GM12878 (cell line): Measurements from ENCODE around the gene MRPS18B. TPM values are rescaled to one million over a fixed set of nuclear protein-coding genes. Genes with fewer than 3 reads are reported as not detected.

ENCODE experiments used
- ATAC-seq: fragments of 200-7000 bp; cut with Tn5 transposase; 3 replicates; pipeline ENCODE4 v1.9.1; 2020; ENCODE audit warnings: mild to moderate bottlenecking, moderate library complexity
- BruUV-seq: library from RNA; stranded (reverse); fragments of 400-500 nt; replicated peaks from 2 replicates; lab custom pipeline; 2021; lab: Mats Ljungman, UMichigan
- CTCF ChIA-PET: fragments of 300-600 bp; sonication (Branson Sonifier 250); formaldehyde crosslinking; extraction: SDS; loops from one replicate; lab custom pipeline; 2021; ENCODE audit warnings: inconsistent platforms; lab: Yijun Ruan, JAX
- POLR2A ChIA-PET: fragments of 350-600 bp; formaldehyde crosslinking; extraction: SDS; loops from one replicate; lab custom pipeline; 2021; ENCODE audit warnings: inconsistent platforms; lab: Charles Lee
- RAD21 ChIA-PET: fragments of 300-600 bp; sonication (Branson Sonifier 250); formaldehyde crosslinking; loops from one replicate; lab custom pipeline; 2023; ENCODE audit warnings: antibody characterized with exemption; ENCODE audit not compliant: unreplicated experiment; lab: Charles Lee
- SMC1A ChIA-PET: fragments of 300-600 bp; sonication (Branson Sonifier 250); formaldehyde crosslinking; loops from one replicate; lab custom pipeline; 2023; ENCODE audit not compliant: unreplicated experiment, uncharacterized antibody; lab: Charles Lee
- DNase-seq: peaks from one replicate; pipeline ENCODE4 v3.0.0-alpha.2; 2011; ENCODE audit warnings: low read depth, low spot score
- FAIRE-seq: peaks from 3 replicates; lab custom pipeline; 2011; peaks lifted over from hg19 to GRCh38; lab: Jason Lieb, UNC
- H2AFZ ChIP-seq: 2 replicates; pipeline ENCODE4 v1.6.0; 2011; ENCODE audit warnings: low read depth, low read length, control low read depth; ENCODE audit not compliant: control insufficient read depth
- H3K27ac ChIP-seq: 2 replicates; pipeline ENCODE4 v1.5.1; 2011; ENCODE audit warnings: control low read depth; ENCODE audit not compliant: control insufficient read depth, insufficient read depth
- H3K27me3 ChIP-seq, 2 experiments: replicated peaks in 1 of 2; 2 replicates each; pipeline versions ENCODE4 v1.6.0 to v1.6.1; 2011; ENCODE audit warnings: low read length in 1 of 2; ENCODE audit not compliant: control insufficient read depth in 2 of 2, insufficient read depth in 2 of 2
- H3K36me3 ChIP-seq, 2 experiments: 2 replicates each; pipeline ENCODE4 v1.5.1; 2011; ENCODE audit warnings: low read length in 1 of 2; ENCODE audit not compliant: control insufficient read depth in 2 of 2, insufficient read depth in 2 of 2
- H3K4me1 ChIP-seq: 2 replicates; pipeline ENCODE4 v1.6.1; 2011; ENCODE audit warnings: mild to moderate bottlenecking, low read length, moderate library complexity, mixed read lengths; ENCODE audit not compliant: control insufficient read depth, insufficient read depth
- H3K4me2 ChIP-seq: 2 replicates; pipeline ENCODE4 v1.6.0; 2011; ENCODE audit warnings: control low read depth; ENCODE audit not compliant: control insufficient read depth, insufficient read depth
- H3K4me3 ChIP-seq: fragments of 200-600 bp; sonication (generic); 2 replicates; pipeline ENCODE4 v1.5.1; 2016
- H3K79me2 ChIP-seq: 2 replicates; pipeline ENCODE4 v1.6.0; 2011; ENCODE audit warnings: low read length; ENCODE audit not compliant: control insufficient read depth, insufficient read depth
- H3K9ac ChIP-seq: 2 replicates; pipeline ENCODE4 v1.8.0; 2011; ENCODE audit warnings: low read length, control low read depth, mixed read lengths; ENCODE audit not compliant: control insufficient read depth, insufficient read depth
- H3K9me3 ChIP-seq: replicated peaks from 3 replicates; pipeline ENCODE4 v1.5.1; 2011; ENCODE audit warnings: mild to moderate bottlenecking, low read length; ENCODE audit not compliant: control insufficient read depth, insufficient read depth
- H4K20me1 ChIP-seq: 2 replicates; pipeline ENCODE4 v1.6.0; 2011; ENCODE audit not compliant: control insufficient read depth, insufficient read depth
- GATAD2B ChIP-seq: fragments of 450-650 bp; conservative IDR thresholded peaks from 2 replicates; pipeline ENCODE4 v1.6.1; 2017; ENCODE audit warnings: low read depth, mild to moderate bottlenecking, moderate library complexity
- HCFC1 ChIP-seq: fragments of 150-350 bp; IDR thresholded peaks from 2 replicates; pipeline ENCODE4 v1.6.1; 2014; ENCODE audit warnings: low read length
- HDGF ChIP-seq: fragments of 450-650 bp; IDR thresholded peaks from 2 replicates; pipeline ENCODE4 v1.6.1; 2016; ENCODE audit warnings: antibody characterized with exemption
- IKZF1 ChIP-seq: fragments of 450-650 bp; conservative IDR thresholded peaks from 2 replicates; pipeline ENCODE4 v1.6.1; 2017; ENCODE audit warnings: antibody characterized with exemption, mild to moderate bottlenecking
- MEF2B ChIP-seq: fragments of 450-650 bp; IDR thresholded peaks from 2 replicates; pipeline ENCODE4 v1.6.1; 2018; ENCODE audit warnings: mild to moderate bottlenecking, moderate library complexity; ENCODE audit not compliant: partially characterized antibody, poor library complexity, severe bottlenecking
- MLLT1 ChIP-seq: fragments of 450-650 bp; IDR thresholded peaks from 2 replicates; pipeline ENCODE4 v1.6.1; 2016; ENCODE audit warnings: mild to moderate bottlenecking
- MXI1 ChIP-seq: fragments of 150-350 bp; IDR thresholded peaks from 2 replicates; pipeline ENCODE4 v1.6.1; 2011; ENCODE audit warnings: low read depth, mild to moderate bottlenecking, inconsistent platforms, low read length, improper control_type of control experiment
- NFIC ChIP-seq: IDR thresholded peaks from 2 replicates; pipeline ENCODE4 v1.6.1; 2012; ENCODE audit warnings: low read depth, mild to moderate bottlenecking, inconsistent platforms, low read length, moderate library complexity
- NKRF ChIP-seq: fragments of 450-650 bp; conservative IDR thresholded peaks from 2 replicates; pipeline ENCODE4 v1.6.1; 2017; ENCODE audit warnings: mild to moderate bottlenecking, moderate library complexity
- NR2F1 ChIP-seq: fragments of 450-650 bp; conservative IDR thresholded peaks from 2 replicates; pipeline ENCODE4 v1.6.1; 2017; ENCODE audit warnings: mild to moderate bottlenecking
- PBX3 ChIP-seq: IDR thresholded peaks from 2 replicates; pipeline ENCODE4 v1.6.1; 2011; ENCODE audit warnings: mild to moderate bottlenecking, low read depth, low read length, moderate library complexity; ENCODE audit not compliant: insufficient replicate concordance
- PRDM15 ChIP-seq: fragments of 450-650 bp; formaldehyde crosslinking; IDR thresholded peaks from 2 replicates; pipeline ENCODE4 v1.4.0; 2020; ENCODE audit warnings: mild to moderate bottlenecking, moderate library complexity
- RB1 ChIP-seq: fragments of 450-650 bp; formaldehyde crosslinking; IDR thresholded peaks from 2 replicates; pipeline ENCODE4 v1.6.1; 2017; ENCODE audit warnings: mild to moderate bottlenecking, borderline replicate concordance
- SMAD1 ChIP-seq: fragments of 450-650 bp; IDR thresholded peaks from 2 replicates; pipeline ENCODE4 v1.6.1; 2018; ENCODE audit warnings: mild to moderate bottlenecking, low read depth; ENCODE audit not compliant: partially characterized antibody
- SMARCA5 ChIP-seq: fragments of 450-650 bp; IDR thresholded peaks from 2 replicates; pipeline ENCODE4 v1.6.1; 2017; ENCODE audit warnings: mild to moderate bottlenecking
- SPI1 ChIP-seq: IDR thresholded peaks from 2 replicates; pipeline ENCODE4 v1.6.1; 2011; ENCODE audit warnings: low read depth, mild to moderate bottlenecking, low read length, moderate library complexity, borderline replicate concordance; ENCODE audit not compliant: insufficient read depth
- TBL1XR1 ChIP-seq: IDR thresholded peaks from 2 replicates; pipeline ENCODE4 v1.6.1; 2012; ENCODE audit warnings: low read depth, low read length, improper control_type of control experiment
- YY1 ChIP-seq: IDR thresholded peaks from 2 replicates; pipeline ENCODE4 v1.6.1; 2011; ENCODE audit warnings: low read depth, mild to moderate bottlenecking, low read length
- WGBS: methylation state at CpG from one replicate; pipeline ENCODE4 v1.1.6; 2016; ENCODE audit warnings: low lambda C conversion rate; ENCODE audit not compliant: insufficient replicate concordance, insufficient coverage; ENCODE audit errors: missing lambda C conversion rate; 5-methylcytosine and 5-hydroxymethylcytosine counted together
- in situ Hi-C: fragments of 300-500 bp; cut with MboI; formaldehyde crosslinking; loops from 9 replicates; pipeline ENCODE4 v1.14.3; 2018; ENCODE audit warnings: mixed read lengths
- intact Hi-C: fragments of 100-400 bp; cut with micrococcal nuclease; formaldehyde crosslinking; loops from one replicate; pipeline ENCODE4 v1.14.2; 2022; ENCODE audit not compliant: unreplicated experiment
- polyA plus RNA-seq, 11 experiments: library from polyadenylated mRNA; depleted of rRNA in 4 of 11; unstranded in 6 of 11; stranded (reverse) in 5 of 11; fragments of >200 nt; fragmentation: Nextera tagmentation in 4 of 11; fragmentation: Illumina TruSeq in 1 of 11; extraction: Ambion mirVana in 4 of 11; extraction: Trizol in 1 of 11; gene quantifications; 1 replicate in 1 of 11; 2 replicates in 10 of 11; pipeline versions ENCODE4 v1.2.1 to v1.2.3, GENCODE V29; 2011 to 2016; ENCODE audit warnings: inconsistent platforms in 2 of 11, missing spikeins in 2 of 11, low read depth in 1 of 11
- total RNA-seq, 4 experiments: library from RNA; depleted of rRNA in 3 of 4; stranded (reverse); fragments of >200 nt in 3 of 4; fragmentation: Illumina TruSeq in 1 of 4; extraction: Trizol in 1 of 4; gene quantifications; 2 replicates each; pipeline versions ENCODE4 v1.2.1 to v1.2.3, GENCODE V29; 2013 to 2021

The MRPS18B gene
- total and polyA plus RNA-seq, 10 of the 15 experiments (the other 5 are each of a cell fraction or from before 2014, with no cell fraction given), result 80.9 to 259 (median 140) TPM

- Histone ChIP-seq H4K20me1 (no peaks in the 10 kb centered on the region), H3K79me2 (peaks cover 22% of the 10 kb centered on the region), H3K4me2 (no peak overlapping the region), H3K27me3 (no peaks in the 10 kb centered on the region), H3K9ac (no peak overlapping the region), H3K36me3 (no peaks in the 10 kb centered on the region), H3K9me3 (no peaks in the 10 kb centered on the region), H3K4me1 (peaks cover 15% of the 10 kb centered on the region), H3K4me3 (no peak overlapping the region), H3K27ac (no peak overlapping the region), H2AFZ (no peak overlapping the region)
- 64% methylated on average over 3 of the region's 3 CpGs for WGBS
- SMC1A ChIA-PET, result no interaction called here
- RAD21 ChIA-PET, result no interaction called here
- ATAC-seq (peak; percentile 34), DNase-seq (no peak), FAIRE-seq (no peak)
- CTCF ChIA-PET, result interaction anchor here (2.5 kb wide), 1 partner anchor 23 kb away, joined by 9 read pairs; no protein-coding TSS in a partner anchor
- POLR2A ChIA-PET, result no interaction called here
- intact Hi-C loops, result no loop called here
- in situ Hi-C loops, result no loop called here
- no TSS peak for BruUV-seq
- no peak for TF ChIP-seq RB1
- TF ChIP-seq IKZF1, result 0 out of 2 replicates have a peak, but pooled peaks have one; percentile 27
- no peak for TF ChIP-seq GATAD2B
- no peak for TF ChIP-seq PRDM15 (CRISPR knock-in tag)
- no peak for TF ChIP-seq SMARCA5
- no peak for TF ChIP-seq MEF2B
- TF ChIP-seq NFIC, result no peak
- no peak for TF ChIP-seq NKRF
- no peak for TF ChIP-seq MXI1
- no peak for TF ChIP-seq HDGF
- peak; percentile 67 for TF ChIP-seq SMAD1
- TF ChIP-seq HCFC1, result no peak
- no peak for TF ChIP-seq SPI1
- no peak for TF ChIP-seq MLLT1
- no peak for TF ChIP-seq YY1
- TF ChIP-seq TBL1XR1, result no peak
- no peak for TF ChIP-seq PBX3
- peak; percentile 45; the same call in 1 of the 2 replicates for TF ChIP-seq NR2F1
Observed at GRCh38 chr6:30568245-30568644, 49.4 kb upstream of the MRPS18B start.
